Skin epidermis (tissue), 12 donors: ENCODE results near the gene COQ3.
A peak's percentile ranks its signal among the peaks of the same experiment; 100 is the strongest.

Experiments
- H3K27ac ChIP-seq, 21 experiments: fragments of 200-600 bp; sonication (generic) in 11 of 21; one replicate each; pipeline ENCODE4 v1.5.0; 2020; ENCODE audit warnings: mild to moderate bottlenecking in 3 of 21, inconsistent platforms in 2 of 21, moderate library complexity in 2 of 21
- H3K4me3 ChIP-seq, 7 experiments: fragments of 200-600 bp; sonication (generic) in 2 of 7; one replicate each; pipeline ENCODE4 v1.5.0; 2020; ENCODE audit warnings: inconsistent platforms in 2 of 7, mild to moderate bottlenecking in 2 of 7, moderate library complexity in 1 of 7

Gene COQ3

DNA sequence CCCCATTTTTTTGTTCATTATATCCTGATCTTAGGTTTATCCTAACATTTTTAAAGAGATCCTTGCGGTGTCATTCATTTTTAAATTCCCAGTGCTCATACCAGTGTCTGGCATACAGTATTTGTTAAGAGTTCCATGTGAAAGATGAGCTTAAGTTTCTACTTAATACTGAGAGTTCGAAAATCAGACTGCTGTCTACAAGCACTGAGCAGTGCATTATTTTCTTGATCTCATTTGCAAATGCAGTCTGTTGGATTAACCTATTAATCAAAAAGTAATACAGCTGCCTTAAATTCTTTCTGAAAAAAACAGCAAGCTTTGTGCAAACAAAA lies 663 bp downstream of the COQ3 start:
- Histone ChIP-seq H3K4me3 (peak overlapping the region; percentile 50 to 91 (median 71)), H3K27ac (peak overlapping the region; percentile 34 to 92 (median 80))

DNA sequence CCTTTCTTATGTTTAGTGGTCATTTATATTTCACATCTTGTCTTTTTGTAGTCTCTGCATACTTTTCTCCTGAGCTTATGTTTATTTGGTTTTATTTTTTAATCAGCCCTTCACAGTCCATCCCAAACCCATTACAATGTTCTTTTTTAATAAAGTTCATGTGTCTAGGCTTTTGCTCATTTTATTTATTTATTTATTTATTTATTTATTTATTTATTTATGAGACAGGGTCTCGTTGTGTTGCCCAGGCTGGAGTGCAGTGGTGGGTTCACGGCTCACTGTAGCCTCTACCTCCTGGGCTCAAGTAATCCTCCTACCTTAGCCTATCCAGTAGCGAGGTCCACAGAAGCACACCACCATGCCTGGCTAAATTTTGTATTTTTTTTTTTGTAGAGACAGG lies 3.1 kb downstream of the COQ3 start:
- H3K27ac ChIP-seq, result no peak overlapping the region
- no peak overlapping the region for H3K4me3 ChIP-seq

DNA sequence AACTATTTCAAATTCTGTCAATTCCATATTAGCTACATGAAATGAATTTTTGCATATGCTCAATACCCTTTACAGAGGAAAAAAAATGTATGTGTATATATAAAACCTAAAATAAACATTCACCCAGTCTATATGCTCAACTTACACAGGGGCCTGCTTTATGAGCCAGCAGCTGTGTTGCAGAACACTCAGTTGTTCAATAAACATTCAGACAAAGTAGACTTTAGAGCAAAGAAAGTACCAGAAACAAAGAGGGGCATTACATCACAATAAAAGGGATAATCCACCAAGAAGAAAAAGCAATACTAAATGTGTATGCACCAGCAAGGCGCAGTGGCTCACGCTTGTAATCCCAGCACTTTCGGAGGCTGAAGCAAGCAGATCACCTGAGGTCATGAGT lies 9.5 kb downstream of the COQ3 start:
- H3K4me3 ChIP-seq, result no peak overlapping the region

DNA sequence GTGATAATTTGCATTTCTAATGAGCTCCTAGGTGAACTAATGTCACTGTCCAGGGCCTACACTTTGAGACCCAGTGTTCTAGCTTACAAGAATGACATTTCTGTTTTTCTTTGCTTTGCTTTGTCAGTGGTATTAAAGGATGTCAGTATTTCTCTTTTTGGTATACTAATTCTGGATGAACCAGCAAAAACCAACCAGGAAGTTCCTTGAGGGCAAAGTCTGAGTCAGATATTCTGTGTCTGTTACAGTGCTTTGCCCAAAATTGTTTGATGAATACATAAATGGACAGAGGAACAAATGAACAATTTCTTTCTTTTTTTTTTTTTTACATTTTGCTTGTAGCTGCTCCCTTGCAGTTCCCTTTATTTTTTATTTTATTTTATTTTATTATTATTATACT lies 15.4 kb downstream of the COQ3 start:
- no peak overlapping the region for H3K27ac ChIP-seq
- H3K4me3 ChIP-seq, result no peak overlapping the region

More for the DNA sequence above, 9.5 kb downstream of the COQ3 start:
- no peak overlapping the region for H3K27ac ChIP-seq

DNA sequence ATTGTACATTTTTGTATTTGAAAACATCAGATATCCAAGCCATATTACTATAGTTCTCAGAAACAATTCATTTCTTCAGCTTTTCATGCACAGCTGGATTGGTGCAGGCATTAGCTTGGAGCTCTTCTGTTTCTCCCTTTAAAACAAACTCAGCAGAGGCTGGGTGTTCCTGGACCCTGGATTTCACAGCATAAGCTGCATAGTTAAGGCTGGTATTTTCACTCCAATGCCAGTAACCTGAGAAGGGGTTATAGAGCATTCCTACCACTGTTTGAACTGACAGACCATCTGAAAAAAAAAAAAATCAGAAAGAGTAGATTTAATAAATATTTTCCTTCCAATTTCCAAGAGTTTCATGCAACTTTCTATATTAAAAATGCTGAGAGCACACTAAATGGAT lies 24.5 kb downstream of the COQ3 start:
- no peak overlapping the region for H3K4me3 ChIP-seq
- no peak overlapping the region for H3K27ac ChIP-seq

DNA sequence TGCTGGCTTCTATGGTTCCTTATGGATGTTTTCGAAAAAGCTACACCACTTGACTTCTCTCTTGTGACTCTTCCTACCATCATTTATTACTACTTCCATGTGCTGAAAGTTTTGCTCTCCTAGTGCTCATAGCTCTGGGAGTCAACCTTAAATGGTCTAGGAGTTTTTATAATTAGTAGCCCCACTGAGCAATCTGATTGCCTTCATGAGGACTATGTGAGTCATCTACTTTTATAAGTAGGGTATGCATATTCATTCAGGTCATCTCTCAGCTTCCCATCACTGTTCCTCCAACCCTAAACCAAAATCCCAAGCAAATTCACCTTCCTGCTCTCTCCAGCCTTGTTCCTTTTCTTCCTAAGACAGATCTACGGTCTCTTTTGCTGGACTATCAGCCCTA lies 27.1 kb downstream of the COQ3 start:
- Histone ChIP-seq H3K4me3 (no peak overlapping the region), H3K27ac (no peak overlapping the region)

DNA sequence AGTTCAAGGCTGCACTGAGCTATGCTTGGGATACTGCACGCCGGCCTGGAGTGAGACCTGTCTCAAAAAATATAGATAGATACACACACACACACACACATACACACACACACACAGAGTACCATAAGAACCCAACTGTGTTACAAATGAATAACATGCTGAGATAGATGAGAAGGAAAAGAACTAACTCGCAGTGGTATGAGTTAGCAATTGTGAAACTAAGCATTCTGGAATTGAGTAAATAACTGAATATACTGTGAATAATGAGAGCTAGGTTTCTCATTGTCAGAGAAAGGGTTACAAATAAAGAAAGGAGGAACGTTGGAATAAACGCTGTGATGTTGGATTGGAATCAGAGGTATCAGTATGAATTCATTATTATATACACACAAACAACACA lies 30.0 kb downstream of the COQ3 start:
- H3K27ac ChIP-seq, result no peak overlapping the region
- H3K4me3 ChIP-seq, result no peak overlapping the region

DNA sequence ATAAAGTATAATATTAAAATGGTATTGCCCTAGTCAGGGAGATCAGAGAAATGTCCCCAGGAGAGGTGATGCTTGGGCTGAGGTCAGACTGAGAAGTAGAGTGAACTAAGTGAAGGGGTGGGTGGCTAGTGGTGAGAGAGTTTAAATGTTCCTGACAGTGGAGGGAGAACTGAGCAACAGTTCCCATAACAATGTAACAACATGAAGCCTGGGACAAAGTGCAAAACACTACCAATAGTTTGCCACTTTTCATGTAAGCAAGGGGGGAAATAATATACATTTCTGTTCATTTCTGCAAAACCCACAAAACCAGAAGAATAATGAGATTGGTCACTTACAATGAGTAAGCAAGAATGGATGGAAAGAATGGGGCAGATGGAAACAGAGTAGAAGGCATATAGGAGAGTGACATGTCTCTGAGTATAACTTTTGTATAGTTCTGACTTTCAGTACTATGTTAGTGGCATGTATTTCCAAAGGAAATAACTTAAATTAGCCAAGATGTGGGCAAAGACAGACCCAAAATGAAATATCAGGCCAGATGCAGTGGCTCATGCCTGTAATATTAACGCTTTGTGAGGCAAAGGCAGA lies 31.2 kb downstream of the COQ3 start:
- H3K27ac ChIP-seq, result no peak overlapping the region
- no peak overlapping the region for H3K4me3 ChIP-seq

DNA sequence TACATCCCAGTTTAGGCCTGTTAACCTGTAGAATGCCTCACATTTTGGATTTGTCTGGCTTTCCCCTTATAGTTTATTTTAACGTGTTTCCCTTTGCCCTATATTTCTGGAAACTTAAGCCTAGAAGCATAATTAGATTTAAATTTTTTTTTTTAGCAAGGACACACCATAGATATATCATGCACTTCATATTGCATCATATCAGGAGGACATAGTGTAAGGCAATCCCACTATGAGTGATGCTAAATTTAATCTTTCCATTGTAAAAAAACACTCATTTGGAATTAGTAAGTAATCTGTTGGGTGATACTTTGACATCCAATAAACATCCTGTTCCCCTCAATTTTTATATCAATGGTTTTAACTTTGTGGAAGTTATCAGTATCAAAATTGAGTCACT lies 34.2 kb downstream of the COQ3 start:
- Histone ChIP-seq H3K4me3 (no peak overlapping the region), H3K27ac (no peak overlapping the region)

DNA sequence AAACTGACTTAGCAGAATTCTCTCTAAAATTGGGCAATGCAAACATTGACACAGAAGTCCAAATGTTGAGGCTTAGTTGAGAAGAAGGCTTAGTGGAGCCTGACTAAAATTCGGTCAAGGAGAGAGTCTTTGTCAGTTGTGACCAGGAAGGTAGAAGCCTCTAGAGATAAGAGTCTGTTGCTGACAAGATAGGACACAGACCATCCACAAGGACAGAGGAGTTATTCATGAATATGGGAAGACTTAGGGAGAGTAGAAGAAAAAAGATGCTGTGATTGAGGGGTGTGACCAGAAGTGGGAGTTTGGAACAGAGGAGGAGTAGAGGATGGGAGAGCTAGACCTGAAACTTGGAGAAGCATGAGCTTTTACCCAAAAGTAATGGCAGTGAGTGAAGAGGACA lies 37.4 kb downstream of the COQ3 start:
- Histone ChIP-seq H3K27ac (no peak overlapping the region), H3K4me3 (no peak overlapping the region)

DNA sequence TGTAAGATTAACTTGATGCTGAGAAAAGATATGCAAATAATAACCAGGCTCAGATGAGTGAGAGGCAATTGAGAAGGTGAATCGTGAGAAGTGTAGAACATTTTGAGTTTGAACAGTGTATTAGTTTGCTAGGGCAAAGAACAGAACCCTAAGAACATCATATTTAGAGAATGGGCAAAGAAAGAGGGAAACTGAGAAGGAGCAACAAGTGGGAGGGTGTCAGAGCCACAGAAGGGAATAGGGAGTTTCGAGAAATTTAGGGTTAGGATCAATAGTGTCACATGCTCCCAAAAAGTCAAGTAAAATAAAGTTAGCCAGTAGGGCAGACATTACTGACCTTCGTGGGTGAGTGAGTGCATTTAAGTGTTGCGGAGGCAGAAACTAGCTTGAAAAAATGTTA lies 39.0 kb downstream of the COQ3 start:
- no peak overlapping the region for H3K27ac ChIP-seq
- H3K4me3 ChIP-seq, result no peak overlapping the region

DNA sequence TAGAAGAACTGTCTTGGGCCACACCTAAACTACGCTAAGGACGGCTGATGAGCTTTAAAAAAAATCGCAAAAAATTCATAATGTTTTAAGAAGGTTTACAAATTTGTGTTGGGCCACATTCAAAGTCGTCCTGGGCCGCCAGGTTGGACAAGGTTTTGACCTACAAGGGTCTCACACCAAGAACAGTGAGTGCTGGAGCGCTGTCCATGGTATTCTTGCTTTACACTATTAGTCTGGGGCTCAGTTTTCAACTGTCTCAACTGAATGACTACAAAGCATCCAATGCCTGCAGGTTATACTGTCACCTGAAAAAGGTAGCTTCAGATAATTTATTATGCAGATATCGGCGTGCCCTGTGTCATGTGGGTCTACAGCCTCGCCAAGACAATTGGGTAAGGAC lies 40.9 kb downstream of the COQ3 start:
- Histone ChIP-seq H3K4me3 (no peak overlapping the region), H3K27ac (no peak overlapping the region)

DNA sequence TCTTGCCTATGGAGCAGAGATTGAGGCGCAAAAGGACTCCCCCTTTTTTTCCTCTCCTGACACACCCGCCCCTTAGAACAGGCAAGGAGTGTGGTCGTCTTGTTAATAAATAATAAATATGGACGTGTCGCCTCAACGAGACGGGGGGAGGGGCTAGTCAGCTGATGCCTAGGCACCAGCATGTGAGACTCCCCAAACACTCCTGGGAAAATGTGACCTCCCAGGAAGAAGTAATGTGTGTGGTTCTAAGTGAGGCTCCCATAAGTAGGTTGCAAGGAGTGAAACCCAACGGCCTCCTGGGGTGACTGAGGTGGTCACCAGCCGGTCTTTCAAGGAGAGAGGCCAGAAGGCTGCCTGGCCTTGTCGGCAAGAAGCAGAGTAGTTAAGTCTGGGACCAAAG lies 43.4 kb downstream of the COQ3 start:
- peak overlapping the region in 1 of 7 experiments; percentile 49 for H3K4me3 ChIP-seq

DNA sequence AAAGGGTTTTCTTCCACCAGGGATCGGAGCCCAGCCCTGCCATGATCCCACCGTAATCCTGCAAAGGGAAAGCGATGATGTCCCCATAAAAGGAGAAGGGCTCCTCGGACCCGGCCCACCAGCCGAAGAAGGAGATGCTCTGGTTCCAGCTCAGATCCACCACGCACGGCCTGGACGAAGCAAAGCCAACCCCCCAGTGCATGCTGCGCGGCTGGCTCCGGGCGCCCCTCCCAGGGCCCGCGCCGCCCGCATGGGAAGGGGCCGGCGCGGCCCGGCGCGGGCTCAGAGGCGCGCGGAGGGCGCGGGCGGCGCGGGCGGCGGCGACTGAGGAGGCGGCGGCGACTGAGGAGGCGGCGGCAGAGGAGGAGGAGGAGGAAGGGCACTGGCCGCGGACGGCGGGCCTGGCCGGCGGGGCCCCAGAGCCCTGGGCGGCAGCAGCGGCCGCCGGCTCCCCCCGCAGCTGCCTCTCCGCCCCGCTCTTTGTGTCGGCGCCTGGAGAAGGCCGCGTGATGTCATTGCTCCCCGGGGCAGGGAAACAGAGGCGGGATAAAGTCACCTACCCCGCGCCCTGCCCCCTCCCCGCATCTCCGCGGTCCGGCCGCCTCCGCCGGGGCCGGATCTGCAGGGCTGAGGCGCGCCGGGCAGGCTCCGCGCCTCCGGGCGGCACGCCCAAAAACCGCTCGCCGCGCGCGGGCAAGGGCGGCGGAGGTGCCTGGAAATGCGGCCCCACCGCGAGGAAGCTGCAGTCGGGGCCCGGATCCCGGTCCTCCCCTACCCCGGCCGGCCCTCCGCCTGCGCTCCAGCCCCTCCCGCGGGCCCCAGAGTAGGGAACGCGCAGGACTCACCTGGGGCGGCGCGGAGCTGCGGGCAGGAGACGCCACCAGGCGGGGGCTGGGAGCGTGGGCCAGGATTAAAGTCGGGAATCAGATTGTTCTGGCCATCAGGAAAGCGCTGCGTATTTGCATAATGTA lies 44.5 kb downstream of the COQ3 start, which contains the start of gene FAXC:
TSS of gene FAXC (minus strand) at position 504 of the 971 bp plus-strand sequence. CDS start at position 202, 302 bp downstream.
- peak within 1 kb of the TSS in 3 of 21 experiments; percentile 11 to 58 (median 43) for H3K27ac ChIP-seq
- peak within 1 kb of the TSS; percentile 35 to 53 (median 42) for H3K4me3 ChIP-seq

More for the DNA sequence above, 43.4 kb downstream of the COQ3 start:
- H3K27ac ChIP-seq, result no peak overlapping the region

DNA sequence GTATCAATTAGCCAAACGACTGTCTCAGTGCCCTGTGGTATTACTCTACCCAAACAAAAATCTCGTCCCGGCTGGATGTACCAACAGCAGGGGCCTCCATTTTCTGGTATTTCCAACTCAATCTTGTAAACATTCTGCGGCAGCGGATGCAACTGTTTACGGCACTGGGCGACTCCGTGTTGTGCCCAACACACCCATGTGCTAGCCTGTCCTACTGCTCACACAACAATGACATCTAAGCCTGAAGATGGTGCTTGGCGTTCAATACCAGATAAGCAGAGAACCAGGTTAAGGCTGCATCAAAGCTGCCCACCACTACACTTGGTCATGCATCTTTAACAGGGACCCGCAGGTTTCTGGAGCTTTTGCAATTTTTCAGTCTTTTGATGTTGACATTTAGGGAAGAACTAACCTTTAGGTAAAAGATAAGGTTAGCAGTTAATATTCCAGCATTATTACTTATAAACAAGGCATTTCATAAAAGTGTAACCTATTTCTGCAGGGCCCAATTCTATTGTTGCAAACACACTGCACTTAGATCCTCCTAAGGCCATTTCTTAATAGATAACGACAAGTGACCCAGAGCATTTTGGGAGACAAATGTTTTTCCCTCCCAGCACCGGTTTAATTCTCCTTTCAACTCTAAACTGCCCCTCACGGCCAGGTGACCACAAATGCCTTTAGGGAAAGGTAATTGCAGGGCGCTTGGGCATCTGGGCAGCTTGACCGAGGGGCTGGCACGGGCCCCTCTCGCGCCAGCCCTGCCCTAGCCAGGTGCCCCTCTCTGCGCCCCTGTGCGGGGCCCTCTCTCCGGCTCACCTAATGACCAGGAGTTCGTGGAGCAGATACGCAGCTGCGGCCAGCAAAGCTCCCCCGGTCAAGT lies 45.5 kb downstream of the COQ3 start:
- H3K4me3 ChIP-seq, result peak overlapping the region in 6 of 7 experiments; percentile 8 to 53 (median 44)
- peak overlapping the region in 1 of 21 experiments; percentile 58 for H3K27ac ChIP-seq

DNA sequence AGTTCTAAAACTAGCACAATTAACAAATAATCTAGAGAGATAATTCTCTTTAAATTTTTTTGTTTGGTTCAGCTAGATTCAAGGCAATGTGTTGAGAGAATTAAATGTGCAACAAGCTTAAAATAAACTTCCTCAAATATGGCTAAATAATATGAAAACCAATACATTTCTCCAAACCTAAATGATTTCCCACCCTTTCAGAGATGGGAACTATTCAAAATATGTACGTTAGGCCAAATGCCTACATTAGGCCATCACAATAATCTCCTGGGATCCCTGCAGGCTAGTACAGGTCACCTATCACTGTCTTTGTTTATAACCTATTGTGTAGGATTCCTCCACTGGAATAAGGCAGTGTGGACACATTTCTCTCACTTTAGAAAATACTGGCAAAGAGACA lies 46.2 kb downstream of the COQ3 start:
- Histone ChIP-seq H3K27ac (no peak overlapping the region), H3K4me3 (no peak overlapping the region)

DNA sequence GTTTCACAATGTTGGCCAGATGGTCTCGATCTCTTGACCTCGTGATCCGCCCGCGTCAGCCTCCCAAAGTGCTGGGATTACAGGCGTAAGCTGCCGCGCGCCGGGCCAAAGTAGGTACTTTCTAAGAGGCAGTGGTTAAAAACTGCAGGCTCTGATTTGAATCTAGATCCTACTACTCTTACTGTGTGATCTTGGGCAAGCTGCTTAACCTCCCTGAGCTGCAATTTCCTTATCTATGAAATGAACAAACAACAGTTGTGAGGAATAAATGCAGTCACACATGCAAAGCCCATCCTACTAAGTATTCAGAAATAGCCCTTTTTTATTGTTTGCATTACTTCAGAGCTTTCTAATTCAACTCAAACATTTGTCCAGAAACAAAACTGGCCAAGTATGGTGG lies 47.4 kb downstream of the COQ3 start:
- no peak overlapping the region for H3K4me3 ChIP-seq
- no peak overlapping the region for H3K27ac ChIP-seq

DNA sequence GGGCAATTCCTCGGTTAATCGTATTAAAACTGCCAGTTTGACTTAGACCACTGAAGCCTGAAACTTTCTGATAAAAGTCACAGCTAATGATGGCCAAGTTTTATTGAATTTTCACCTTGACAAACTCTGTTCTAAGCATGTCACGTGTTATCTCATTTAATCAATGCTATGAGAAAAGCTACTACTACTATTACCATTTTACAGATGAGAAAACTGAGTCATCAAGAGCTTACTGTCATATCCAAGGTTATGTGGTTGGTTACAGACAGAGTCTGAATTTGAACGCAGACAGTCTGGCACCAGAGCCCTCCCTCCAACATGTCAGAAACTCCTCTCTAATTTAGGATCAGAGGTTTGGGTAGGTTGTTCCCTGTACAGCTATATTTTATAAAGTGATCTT lies 48.8 kb downstream of the COQ3 start:
- H3K27ac ChIP-seq, result no peak overlapping the region
- H3K4me3 ChIP-seq, result no peak overlapping the region

DNA sequence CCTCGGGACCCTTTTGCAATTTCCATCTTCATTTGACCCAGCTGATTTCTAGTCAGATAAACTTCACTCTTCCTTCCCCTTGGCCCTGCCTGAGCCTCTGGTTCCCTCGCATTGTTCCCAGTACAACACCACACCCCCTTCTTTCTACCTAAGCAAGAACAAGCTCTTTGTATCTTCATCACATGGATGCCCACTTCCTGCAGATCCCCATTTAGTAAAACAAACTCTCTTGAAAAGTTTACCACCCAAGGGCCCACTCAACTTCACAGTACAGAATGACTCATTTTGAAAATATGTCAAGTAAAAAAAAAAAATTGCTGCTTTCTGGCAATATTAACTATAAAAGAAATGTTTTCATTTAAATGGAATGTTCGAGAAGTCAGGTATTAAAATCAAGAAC lies 49.7 kb downstream of the COQ3 start:
- Histone ChIP-seq H3K27ac (no peak overlapping the region), H3K4me3 (no peak overlapping the region)

DNA sequence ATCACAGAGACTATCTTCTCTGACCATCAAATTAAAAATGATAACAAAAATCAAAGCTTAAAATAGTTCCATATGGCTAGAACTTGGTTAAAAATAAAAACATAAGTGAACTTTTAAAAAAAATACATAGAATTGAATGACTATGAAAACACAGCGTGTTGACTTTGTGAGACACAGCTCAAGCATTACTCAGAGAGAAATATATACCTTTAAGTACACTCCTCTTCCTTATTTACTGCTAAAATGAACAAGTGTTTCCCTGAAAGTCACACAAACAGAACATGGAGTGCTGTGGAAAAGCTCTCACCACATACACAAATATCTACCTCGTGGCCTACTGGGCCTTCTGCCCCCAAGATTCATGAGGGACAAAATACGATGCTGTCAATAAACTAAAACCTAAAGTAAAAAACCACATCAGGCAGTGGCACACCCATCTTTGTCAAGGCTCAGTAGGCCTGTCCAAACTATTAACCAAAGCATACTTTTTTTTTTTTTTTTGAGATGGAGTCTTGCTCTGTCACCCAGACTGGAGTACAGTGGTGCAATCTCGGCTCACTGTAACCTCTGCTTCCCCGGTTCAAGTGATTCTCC lies 52.0 kb downstream of the COQ3 start:
- Histone ChIP-seq H3K4me3 (no peak overlapping the region), H3K27ac (no peak overlapping the region)
